Cardiac septum (tissue), 1 donor: ENCODE results near the gene UTF1. TPM values are rescaled to one million over a fixed set of nuclear protein-coding genes. Genes with fewer than 3 reads are reported as not detected.

ENCODE experiments used
- DNase-seq: peaks from one replicate; pipeline ENCODE4 v3.0.0-alpha.2; 2020; ENCODE audit warnings: low spot score
- intact Hi-C: fragments of 100-400 bp; cut with DNase I; formaldehyde crosslinking; loops from one replicate; pipeline ENCODE4 v1.14.0; 2022
- total RNA-seq: library from RNA; stranded (reverse); fragmentation: NEBNext Ultra II Directional; extraction: Animal tissue kit (Norgen Biotek cat#: 25700); gene quantifications from one replicate; pipeline ENCODE4 v1.2.1, GENCODE V29; 2021
- donor health status: DM: no; HTN: no; CAD: no.

UTF1 gene
- total RNA-seq, 1 donor from 2014 or later, result not detected

DNA sequence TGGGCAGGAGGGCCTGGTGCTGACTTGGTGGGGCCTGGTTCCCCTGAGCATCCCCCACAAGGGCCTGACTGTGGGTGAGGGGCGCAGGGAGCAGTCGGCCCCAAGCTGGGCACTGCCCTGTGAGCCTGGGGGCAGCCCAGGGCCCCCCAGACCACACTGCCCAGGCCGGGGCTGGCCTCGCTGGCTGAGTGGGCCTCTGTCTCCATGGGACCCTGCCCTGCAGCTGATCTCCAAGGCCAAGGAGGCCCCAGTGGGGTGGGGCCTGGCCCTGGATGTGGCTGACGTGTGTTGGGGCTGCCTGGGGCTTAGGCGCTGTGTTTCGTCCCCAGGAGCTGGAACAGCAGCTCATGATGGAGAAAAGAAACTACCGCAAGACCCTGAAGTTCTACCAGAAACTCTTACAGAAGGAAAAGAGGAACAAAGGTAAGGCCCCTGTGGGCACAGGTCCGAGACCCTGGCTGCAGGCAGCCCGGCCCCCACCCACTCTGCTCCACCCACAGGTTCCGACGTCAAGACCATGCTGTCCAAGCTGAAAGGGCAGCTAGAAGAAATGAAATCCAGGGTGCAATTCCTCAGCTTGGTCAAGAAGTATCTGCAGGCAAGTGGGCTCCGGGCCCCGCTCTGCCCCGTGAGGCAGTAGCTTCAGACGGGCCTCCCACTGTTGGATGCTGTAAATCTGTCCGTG is 23.5 kb upstream of the UTF1 start:
- DNase-seq, result no peak
- intact Hi-C loops, result no loop called here

DNA sequence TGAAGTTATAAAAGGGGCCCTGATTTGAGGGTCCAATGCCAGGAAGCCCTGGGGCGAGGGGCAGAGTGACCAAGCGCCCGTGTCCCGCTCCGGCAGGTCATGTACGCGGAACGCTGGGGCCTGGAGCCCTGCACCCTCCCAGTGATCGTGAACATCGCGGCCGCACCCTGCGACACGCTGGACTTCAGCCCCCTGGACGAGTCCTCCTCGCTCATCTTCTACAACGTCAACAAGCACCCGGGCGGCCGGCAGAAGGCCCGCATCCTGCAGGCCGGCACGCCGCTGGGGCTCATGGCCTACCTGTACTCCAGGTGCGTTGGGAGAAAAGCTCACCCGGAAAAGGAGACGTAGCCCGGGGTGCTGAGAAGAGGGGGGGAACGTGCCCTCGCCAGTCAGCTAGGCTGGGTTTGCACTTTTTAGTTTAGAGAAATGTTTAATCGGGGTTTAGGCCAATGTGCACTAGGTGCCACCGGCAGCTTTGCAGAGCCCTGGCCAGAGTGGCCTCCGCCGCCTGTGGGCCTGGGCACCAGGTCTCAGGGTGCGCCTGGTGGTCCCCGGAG is 22.9 kb upstream of the UTF1 start:
- no peak for DNase-seq
- intact Hi-C loops, result no loop called here

DNA sequence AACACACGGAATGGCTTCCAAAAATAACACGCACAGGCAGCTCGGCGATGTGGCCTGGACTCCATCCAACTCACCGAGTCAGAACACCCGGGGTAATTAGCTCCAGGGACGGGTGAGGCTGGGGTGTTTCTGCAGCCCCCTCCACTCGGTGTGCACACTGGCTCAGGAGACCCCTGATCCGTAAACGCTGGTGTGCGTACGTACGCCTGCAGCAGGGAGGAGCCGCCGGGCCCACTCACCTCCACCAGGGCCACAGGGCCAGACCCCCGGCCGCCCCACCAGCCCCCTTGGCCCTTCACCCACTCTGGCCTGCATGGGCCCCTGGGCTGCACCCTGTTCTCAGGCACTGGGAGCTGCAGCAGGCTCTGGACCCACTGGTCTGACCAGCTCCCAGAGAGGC is 22.4 kb upstream of the UTF1 start:
- no peak for DNase-seq
- intact Hi-C loops, result no loop called here

DNA sequence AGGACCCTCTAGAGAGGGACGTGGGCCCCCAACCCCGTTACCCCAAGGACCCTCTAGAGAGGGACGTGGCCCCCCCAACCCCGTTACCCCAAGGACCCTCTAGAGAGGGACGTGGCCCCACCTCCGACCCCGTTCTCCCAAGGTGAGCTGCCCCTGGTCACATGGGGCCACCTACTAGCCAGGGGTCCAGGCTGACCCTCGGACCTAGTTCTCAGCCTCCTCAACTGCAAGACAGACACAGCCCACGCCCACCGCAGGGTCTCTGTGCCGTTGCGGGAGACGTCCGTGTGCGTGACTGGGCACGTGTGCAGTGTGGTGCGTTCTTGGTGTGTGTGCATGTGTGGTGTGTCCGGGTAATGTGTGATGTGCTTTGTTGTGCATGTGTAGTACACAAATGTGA is 21.6 kb upstream of the UTF1 start:
- intact Hi-C loops, result no loop called here
- no peak for DNase-seq

DNA sequence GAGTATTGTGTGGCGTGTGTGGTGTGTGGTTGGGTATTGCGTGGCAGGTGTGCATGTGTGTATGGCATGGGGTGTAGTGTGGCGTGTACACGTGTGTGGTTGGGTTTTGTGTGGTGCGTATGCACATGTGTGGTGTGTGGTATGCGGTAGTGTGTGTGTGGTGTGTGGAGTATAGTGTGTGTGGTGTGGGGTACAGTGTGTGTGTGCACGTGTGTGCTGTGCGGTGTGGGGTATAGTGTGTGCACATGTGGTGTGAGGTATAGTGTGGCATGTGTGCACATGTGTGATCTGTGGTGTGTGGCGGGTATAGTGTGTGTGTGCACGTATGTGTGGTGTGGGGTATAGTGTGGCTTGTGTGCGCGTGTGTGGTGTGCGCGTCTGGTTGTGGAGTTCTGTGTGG is 20.9 kb upstream of the UTF1 start:
- DNase-seq, result no peak
- intact Hi-C loops, result no loop called here

DNA sequence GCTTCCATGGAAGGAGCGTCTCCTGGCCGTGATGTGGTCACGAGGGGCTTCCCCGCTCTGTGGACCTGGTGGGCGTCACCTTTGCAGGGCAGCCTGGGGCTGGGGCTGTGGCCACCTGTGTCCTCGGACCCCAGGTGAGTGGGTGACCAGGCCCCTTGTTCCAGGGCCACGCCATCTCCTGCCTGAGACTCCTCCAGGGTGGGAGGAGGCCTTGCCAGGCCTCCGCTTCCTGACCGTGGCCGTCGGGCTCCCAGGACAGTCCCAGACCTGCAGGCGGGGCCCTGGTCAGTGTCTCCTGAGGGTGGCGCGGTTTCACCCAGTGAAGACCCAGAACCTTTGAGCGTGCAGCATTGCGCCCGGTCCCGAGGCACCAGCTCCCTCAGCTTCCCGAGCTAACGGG is 20.4 kb upstream of the UTF1 start:
- no peak for DNase-seq
- intact Hi-C loops, result no loop called here

DNA sequence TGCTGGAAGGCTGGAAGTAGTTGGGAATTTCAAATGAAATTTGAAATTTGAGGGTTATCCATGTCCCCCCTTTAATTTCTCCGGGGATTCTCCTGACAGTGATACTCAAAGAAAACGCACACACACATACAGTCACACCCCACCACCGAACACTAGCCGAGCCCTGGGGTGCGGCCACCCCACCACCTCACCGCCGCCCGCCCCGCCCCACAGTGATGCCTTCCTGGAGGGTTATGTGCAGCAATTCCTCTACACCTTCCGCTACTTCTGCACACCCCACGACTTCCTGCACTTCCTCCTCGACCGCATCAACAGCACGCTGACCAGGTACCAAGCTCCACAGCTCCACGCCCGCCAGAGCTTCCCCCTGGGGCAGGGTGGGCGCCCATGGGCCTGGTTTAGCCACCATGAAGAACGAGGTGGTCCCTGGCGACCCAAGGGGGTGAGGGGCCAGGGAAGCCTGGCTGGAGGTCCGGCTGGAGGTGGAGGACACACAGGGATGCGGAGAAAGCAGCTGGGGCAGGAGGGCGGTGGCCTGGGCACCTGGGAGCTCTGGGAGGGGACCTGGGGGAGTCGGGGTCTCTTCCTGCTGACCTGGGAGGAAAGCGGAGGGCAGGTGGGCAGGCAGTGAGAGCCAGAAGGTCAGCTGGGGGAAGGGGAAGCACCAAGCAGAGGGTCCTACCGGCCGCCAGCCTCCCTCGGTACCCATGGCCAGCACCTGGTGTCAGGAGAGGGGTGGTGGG is 19.4 kb upstream of the UTF1 start:
- DNase-seq, result no peak
- intact Hi-C loops, result no loop called here

DNA sequence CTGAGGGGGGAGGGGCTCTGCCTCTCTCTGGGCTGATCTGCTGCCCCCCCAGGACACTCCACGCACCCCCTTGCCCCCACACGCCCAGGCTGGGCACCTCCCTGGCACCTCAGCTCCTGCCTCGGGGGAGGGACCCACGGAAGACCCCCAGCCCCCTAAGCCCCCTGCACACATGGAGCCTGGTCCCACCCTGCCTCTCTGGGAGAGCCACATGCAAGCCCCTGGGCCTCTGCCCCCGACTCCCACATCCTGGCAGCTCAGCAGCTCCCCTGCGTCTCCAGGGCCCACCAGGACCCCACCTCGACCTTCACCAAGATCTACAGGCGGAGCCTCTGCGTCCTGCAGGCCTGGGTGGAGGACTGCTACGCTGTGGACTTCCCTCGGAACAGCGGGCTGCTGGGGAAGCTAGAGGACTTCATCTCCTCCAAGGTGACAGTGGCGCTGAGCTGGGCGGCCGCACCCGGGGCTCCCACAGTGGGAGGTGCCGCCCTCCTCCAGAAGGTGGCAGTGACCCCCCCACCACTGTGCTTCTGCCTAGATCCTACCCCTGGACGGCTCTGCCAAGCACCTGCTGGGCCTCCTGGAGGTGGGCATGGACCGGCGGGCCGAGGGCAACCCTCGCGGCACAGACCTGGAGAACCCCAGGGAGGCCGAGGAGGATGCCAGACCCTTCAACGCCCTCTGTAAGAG is 18.7 kb upstream of the UTF1 start:
- DNase-seq, result no peak
- intact Hi-C loops, result no loop called here

DNA sequence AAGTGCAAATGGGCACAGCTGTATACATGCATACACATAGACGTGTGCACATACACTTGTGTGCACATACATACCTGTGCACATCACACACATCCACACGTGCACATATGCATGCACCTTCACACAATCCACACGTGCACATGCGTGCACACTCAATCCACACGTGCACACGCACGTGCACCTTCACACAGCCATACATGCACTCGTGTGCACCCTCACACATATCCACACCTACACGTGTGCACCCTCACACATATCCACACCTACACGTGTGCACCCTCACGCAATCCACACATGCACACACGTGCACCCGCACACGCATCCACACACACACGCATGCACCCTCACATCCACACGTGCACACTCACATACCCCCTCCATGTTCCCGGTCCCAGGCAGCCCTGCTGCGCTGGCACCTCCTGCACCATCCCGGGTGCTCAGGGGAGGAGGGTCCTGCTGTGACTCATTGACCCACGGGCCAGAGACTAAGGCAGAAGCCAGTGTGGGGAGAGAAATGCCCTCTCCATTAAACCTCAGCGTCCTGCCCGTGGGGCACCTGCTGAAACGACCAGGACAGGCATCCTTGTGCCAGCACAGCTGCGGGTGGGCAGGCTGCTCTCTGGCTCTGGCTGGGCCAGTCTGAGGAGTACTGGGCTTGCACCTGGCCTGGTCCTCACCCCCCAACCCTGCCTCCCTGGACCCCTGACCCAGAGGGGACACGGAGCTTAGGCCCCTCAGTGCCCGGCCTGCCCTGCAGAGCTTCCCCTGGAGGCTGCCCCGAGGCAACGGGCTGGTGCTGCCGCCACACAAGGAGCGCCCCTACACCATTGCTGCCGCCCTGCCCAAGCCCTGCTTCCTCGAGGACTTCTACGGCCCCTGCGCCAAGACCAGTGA is 17.8 kb upstream of the UTF1 start:
- intact Hi-C loops, result no loop called here
- DNase-seq, result no peak

DNA sequence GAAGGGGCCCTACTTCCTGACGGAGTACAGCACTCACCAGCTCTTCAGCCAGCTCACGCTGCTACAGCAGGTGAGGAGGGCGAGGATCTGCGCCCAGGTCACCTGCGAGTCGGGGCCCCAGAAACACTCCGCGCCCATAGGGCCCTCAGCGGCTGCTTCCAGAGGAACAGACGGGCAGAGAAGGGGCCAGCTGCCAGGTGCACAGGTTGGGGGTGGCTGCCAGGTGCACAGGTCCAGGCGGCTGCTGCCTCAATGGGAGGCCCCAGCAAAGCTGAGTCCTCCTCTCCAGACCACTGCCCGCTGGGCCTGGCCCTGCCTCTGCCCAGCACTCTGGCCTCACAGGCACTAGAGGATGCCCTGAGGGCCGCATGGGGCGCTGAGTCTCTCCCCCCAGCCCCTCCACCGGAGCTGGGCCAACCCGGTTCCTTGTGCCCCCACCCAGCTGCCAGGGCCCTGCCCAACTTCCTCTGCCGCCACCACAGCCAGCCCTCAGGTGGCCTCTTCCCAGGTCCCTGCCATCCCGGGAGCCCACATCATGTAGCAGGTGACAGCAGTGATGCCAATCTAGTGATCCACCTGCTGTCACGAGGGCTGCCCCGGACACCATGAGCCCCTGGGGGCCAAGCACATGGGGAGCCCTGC is 17.0 kb upstream of the UTF1 start:
- no peak for DNase-seq
- intact Hi-C loops, result no loop called here

DNA sequence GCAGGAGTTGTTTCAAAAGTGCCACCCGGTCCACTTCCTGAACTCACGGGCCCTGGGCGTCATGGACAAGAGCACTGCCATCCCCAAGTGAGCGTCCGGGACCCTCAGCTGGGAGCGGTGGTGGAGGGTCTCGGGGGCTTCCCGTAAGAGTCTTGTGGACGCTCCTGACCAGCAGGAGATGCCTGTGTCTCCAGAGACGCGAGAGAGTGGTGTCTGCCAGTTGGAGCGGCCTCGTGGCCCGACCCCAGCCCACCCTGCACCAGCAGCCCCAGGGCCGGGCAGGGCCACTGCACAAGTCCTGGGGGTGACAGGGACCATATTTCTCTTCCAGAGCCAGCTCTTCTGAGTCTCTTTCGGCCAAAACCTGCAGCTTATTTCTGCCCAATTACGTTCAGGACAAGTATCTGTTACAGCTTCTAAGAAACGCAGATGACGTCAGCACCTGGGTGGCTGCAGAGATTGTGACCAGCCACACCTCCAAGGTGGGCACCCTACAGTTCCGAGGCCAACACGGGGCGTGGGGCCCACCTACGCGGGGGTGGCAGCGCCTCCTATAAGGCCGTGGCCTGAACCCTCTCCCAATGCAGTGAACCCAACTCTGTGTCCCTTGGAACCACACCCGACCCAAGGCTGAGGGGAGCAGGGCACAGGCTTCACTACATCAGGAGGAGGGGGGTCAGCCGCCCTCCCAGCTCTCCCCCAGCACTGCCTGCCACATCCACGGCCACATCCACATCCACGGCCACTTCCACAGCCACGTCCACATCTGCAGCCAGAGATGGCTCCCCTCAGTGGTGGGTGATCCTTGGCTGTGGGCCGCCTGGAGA is 16.2 kb upstream of the UTF1 start:
- DNase-seq, result no peak
- intact Hi-C loops, result no loop called here

DNA sequence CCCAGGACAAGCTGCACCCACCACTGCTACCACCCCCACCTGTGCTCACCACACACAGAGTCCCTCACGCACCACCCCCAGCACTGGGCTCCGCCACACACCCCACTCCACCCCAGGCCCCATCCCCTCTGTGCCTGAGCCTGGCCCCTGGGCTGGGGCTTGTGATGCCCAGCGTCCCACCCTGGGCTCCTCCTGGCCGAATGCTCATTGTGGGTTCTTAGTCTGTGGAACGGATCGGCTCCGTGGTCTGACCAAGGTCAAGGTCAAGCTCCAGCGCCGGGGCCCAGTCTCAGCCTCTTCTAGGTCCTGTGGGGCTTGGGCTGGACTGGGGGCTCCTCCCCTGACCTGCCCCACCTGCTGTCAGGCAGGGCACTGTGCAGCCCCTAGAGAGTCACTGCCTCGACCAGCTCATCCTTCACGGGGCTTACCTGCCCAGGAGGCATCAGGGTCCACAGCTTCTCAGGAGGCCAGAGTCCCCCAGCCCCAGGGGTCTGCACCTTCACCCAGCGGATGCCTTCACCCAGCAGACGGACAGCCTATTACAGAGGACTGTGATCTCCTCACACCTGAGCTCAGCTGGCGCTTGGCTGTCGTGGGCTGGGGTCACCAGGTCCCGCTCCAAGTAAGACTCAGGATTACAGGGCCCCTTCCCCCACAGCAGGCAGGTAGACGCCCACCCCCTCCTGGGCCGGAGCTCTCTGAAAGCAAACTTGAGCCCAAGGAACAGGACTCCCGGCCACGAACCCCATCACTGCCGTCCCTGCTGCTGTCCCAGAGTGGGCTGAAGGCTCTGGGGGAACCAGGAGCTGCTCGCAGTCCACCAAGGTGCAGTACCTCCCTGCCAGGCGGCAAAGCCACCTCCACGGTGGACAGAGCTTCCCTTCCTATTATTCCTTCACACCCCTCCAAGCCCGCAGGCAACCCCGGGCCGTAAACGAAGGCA is 15.3 kb upstream of the UTF1 start:
- no peak for DNase-seq
- intact Hi-C loops, result no loop called here

DNA sequence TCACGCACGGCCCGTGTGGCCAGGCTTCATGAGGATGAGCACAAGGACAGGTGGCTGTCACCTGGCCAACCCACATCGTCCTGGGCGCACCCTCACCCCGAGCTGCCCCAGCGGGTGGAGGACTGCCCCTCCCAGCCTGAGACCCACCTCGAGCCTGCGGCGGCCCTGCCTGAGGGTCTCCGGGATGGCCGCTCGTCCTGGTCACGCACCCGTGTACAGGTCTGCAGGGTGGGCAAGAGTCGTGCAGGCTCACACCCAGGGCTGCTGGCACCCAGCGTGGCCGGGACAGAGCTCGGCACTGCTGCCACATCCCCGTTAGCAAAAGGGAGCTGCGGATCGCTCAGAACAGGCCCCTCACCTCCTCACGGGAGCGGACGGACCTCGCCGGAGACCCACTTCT is 14.4 kb upstream of the UTF1 start:
- intact Hi-C loops, result no loop called here
- no peak for DNase-seq

DNA sequence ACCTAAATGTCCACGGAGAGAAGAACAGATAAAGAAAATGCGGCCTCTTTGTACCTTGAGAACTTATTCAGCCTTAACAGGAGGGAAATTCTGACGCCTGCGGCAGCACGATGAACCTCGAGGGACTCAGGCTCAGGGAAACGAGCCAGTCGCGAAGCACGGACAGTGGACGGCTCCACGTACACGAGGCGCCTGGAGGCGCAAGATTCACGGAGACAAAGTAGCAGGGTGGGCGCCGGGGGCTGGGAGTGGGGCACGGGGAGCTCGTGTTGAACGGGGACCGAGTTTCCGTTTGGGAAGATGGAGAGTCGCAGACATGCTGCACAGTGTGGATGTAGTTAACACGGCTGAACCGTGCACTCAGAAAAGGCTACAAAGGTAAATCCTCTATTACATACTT is 13.2 kb upstream of the UTF1 start:
- intact Hi-C loops, result no loop called here
- no peak for DNase-seq

DNA sequence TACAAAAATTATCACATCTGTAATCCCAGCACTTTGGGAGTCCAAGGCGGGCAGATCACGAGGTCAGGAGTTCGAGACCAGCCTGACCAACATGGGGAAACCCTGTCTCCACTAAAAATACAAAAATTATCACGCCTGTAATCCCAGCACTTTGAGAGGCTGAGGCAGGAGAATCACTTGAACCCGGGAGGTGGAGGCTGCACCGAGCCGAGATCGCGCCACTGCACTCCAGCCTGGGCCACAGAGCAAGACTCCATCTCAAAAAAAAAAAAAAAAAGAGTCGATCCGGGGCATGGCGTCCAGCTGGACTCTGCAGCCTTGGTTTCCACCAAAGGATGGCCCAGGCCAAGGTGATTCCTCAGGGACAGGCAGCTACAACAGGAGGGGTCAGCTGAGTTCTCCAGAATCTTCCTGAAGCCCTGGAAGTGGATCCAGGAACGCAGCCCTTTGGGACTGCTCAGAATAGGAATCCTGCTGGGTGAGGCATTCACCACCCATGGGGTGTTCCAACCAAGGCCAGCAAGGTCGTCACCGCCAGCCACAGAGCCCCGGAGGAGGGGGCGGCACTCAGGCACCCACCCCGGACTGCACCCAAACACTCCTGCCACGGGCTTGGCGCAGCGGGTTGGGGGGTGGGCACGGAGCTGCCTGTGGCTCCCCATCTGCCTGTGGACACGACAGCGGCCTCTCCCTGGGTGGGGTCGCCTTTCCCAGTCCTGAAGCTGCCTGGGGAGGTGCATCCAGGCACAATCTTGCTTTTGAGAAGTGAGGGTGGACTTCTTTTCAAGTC is 12.0 kb upstream of the UTF1 start:
- DNase-seq, result no peak
- intact Hi-C loops, result no loop called here

DNA sequence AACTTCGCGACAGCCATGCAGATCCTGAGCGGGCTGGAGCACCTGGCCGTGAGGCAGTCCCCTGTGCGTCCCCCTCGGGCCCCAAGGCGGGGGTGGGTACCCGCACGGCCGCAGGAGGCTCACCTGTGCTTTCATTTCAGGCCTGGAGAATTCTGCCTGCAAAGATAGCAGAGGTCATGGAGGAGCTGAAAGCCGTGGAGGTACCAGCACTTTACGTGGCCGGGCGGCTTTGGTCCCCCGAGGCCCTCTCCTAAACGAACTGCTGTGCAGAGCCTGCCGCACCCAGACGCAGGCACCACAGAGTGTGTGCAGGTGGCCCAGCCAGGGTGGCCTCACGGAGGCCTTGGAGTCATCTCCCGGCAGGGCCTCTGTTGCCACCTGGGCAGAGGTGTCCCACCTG is 11.1 kb upstream of the UTF1 start:
- intact Hi-C loops, result no loop called here
- no peak for DNase-seq

DNA sequence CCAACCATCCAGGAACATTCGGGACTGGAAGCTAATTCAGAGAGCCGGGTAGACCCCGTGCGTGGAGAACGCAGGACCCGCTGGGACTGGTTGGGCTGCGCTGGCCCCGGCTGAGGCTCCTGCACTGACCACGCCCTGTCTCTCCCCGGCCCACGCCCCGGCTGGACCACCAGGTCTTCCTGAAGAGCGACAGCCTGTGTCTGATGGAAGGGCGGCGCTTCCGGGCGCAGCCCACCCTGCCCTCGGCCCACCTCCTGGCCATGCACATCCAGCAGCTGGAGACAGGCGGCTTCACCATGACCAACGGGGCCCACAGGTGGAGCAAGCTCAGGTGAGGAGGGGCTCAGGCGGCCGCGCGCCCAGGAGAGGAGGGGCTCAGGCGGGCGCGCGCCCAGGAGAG is 10.2 kb upstream of the UTF1 start:
- intact Hi-C loops, result no loop called here
- no peak for DNase-seq
